SK-N-SH treated with all-trans-retinoic acid at 6 μM for 48 hours (cell line): ENCODE results near the gene C5AR2.

ENCODE experiments used
- ATAC-seq: fragments of 200-7000 bp; cut with Tn5 transposase; 3 replicates; pipeline ENCODE4 v1.9.1; 2020; ENCODE audit warnings: mild to moderate bottlenecking, moderate library complexity
- ARNTL ChIP-seq: fragments of 450-650 bp; formaldehyde crosslinking; IDR thresholded peaks from 2 replicates; pipeline ENCODE4 v1.5.0; 2020; ENCODE audit warnings: low read depth, mild to moderate bottlenecking, moderate library complexity, borderline replicate concordance
- BACH2 ChIP-seq: fragments of 250-450 bp; sonication (Bioruptor Pico); IDR thresholded peaks from 2 replicates; pipeline ENCODE4 v1.9.0; 2021; ENCODE audit warnings: mild to moderate bottlenecking, borderline replicate concordance
- CSDC2 ChIP-seq: fragments of 250-450 bp; sonication (Bioruptor Pico); IDR thresholded peaks from 2 replicates; pipeline ENCODE4 v1.5.0; 2020; ENCODE audit warnings: mild to moderate bottlenecking, moderate library complexity
- CSRNP3 ChIP-seq: fragments of 250-450 bp; sonication (Bioruptor Pico); IDR thresholded peaks from 2 replicates; pipeline ENCODE4 v1.5.1; 2021; ENCODE audit warnings: mild to moderate bottlenecking, moderate library complexity
- ESRRG ChIP-seq: fragments of 250-450 bp; sonication (Bioruptor Pico); IDR thresholded peaks from 2 replicates; pipeline ENCODE4 v1.6.1; 2021; ENCODE audit warnings: mild to moderate bottlenecking
- ISL1 ChIP-seq: fragments of 250-450 bp; sonication (Bioruptor Pico); IDR thresholded peaks from 2 replicates; pipeline ENCODE4 v2.1.2; 2022; ENCODE audit warnings: mild to moderate bottlenecking, moderate library complexity
- POU6F1 ChIP-seq: fragments of 250-450 bp; sonication (Bioruptor Pico); IDR thresholded peaks from 2 replicates; pipeline ENCODE4 v1.8.0; 2021; ENCODE audit warnings: low read depth, mild to moderate bottlenecking, moderate library complexity, borderline replicate concordance
- PPARA ChIP-seq: fragments of 250-450 bp; sonication (Bioruptor Pico); IDR thresholded peaks from 2 replicates; pipeline ENCODE4 v1.5.0; 2020; ENCODE audit warnings: mild to moderate bottlenecking, borderline replicate concordance
- RARB ChIP-seq: fragments of 250-450 bp; sonication (Bioruptor Pico); IDR thresholded peaks from 2 replicates; pipeline ENCODE4 v1.8.0; 2021; ENCODE audit warnings: mild to moderate bottlenecking, moderate library complexity
- SNAI2 ChIP-seq: fragments of 250-450 bp; sonication (Bioruptor Pico); IDR thresholded peaks from 2 replicates; pipeline ENCODE4 v1.5.0; 2020; ENCODE audit warnings: mild to moderate bottlenecking, moderate library complexity
- TCF4 ChIP-seq: fragments of 250-450 bp; sonication (Bioruptor Pico); IDR thresholded peaks from 2 replicates; pipeline ENCODE4 v1.8.0; 2021; ENCODE audit warnings: mild to moderate bottlenecking, moderate library complexity, borderline replicate concordance
- TOX ChIP-seq: fragments of 250-450 bp; sonication (Bioruptor Pico); IDR thresholded peaks from 2 replicates; pipeline ENCODE4 v1.8.0; 2021; ENCODE audit warnings: mild to moderate bottlenecking, moderate library complexity, borderline replicate concordance
- ZC3H10 ChIP-seq: fragments of 250-450 bp; sonication (Bioruptor Pico); IDR thresholded peaks from 2 replicates; pipeline ENCODE4 v1.5.1; 2021; ENCODE audit warnings: mild to moderate bottlenecking, moderate library complexity
- ZFP3 ChIP-seq: fragments of 250-450 bp; sonication (Bioruptor Pico); IDR thresholded peaks from 2 replicates; pipeline ENCODE4 v1.5.0; 2020; ENCODE audit warnings: mild to moderate bottlenecking, moderate library complexity
- ZFP30 ChIP-seq: fragments of 450-650 bp; formaldehyde crosslinking; IDR thresholded peaks from 2 replicates; pipeline ENCODE4 v1.5.0; 2022; ENCODE audit warnings: mild to moderate bottlenecking, moderate library complexity
- ZNF565 ChIP-seq: fragments of 450-650 bp; formaldehyde crosslinking; conservative IDR thresholded peaks from 2 replicates; pipeline ENCODE4 v1.5.0; 2020; ENCODE audit warnings: low read depth, mild to moderate bottlenecking, moderate library complexity
- ZNF70 ChIP-seq: fragments of 450-650 bp; formaldehyde crosslinking; IDR thresholded peaks from 2 replicates; pipeline ENCODE4 v1.5.0; 2020; ENCODE audit warnings: mild to moderate bottlenecking, moderate library complexity
- ZNF8 ChIP-seq: fragments of 450-650 bp; formaldehyde crosslinking; IDR thresholded peaks from 2 replicates; pipeline ENCODE4 v1.5.0; 2020; ENCODE audit warnings: mild to moderate bottlenecking, moderate library complexity
- TF ChIP-seq, protein P1 (sequence below): fragments of 250-450 bp; sonication (Bioruptor Pico); IDR thresholded peaks from 2 replicates; pipeline ENCODE4 v1.5.0; 2020; ENCODE audit warnings: mild to moderate bottlenecking, moderate library complexity
- TF ChIP-seq, protein P2 (sequence below): fragments of 250-450 bp; sonication (Bioruptor Pico); IDR thresholded peaks from 2 replicates; pipeline ENCODE4 v1.8.0; 2020; ENCODE audit warnings: mild to moderate bottlenecking, moderate library complexity, borderline replicate concordance
- TF ChIP-seq, protein P3 (sequence below): fragments of 250-450 bp; sonication (Bioruptor Pico); IDR thresholded peaks from 2 replicates; pipeline ENCODE4 v1.5.1; 2020; ENCODE audit warnings: low read depth, mild to moderate bottlenecking, moderate library complexity

C5AR2 gene

GRCh38 chr19:47321630-47322029 is 10.3 kb upstream of the C5AR2 start (continued):
- TF ChIP-seq CSRNP3 (CRISPR knock-in tag) (no peak), POU6F1 (CRISPR knock-in tag) (no peak), ISL1 (CRISPR knock-in tag) (no peak), ZNF565 (CRISPR knock-in tag) (no peak), ZFP30 (no peak), ARNTL (CRISPR knock-in tag) (no peak)

DNA sequence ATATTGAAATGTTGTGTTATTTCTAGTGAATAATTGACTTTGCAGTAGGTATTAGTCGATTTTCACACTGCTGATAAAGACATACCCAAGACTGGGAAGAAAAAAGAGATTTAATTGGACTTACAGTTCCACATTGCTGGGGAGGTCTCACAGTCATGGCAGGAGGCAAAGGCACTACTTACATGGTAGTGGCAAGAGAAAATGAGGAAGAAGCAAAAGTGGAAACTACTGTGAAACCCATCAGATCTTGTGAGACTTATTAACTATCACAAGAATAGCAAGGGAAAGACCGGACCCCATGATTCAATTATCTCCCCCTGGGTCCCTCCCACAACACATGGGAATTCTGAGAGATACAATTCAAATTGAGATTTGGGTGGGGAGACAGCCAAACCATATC is 9.9 kb upstream of the C5AR2 start:
- TF ChIP-seq RARB (CRISPR knock-in tag) (no peak), ESRRG (CRISPR knock-in tag) (no peak), ZNF70 (CRISPR knock-in tag) (no peak), ZC3H10 (CRISPR knock-in tag) (no peak), ZNF8 (CRISPR knock-in tag) (no peak), CSRNP3 (CRISPR knock-in tag) (no peak), ZFP30 (no peak), TOX (CRISPR knock-in tag) (no peak), CSDC2 (no peak), PPARA (CRISPR knock-in tag) (no peak), SNAI2 (no peak)
- TF ChIP-seq, protein P1, sequence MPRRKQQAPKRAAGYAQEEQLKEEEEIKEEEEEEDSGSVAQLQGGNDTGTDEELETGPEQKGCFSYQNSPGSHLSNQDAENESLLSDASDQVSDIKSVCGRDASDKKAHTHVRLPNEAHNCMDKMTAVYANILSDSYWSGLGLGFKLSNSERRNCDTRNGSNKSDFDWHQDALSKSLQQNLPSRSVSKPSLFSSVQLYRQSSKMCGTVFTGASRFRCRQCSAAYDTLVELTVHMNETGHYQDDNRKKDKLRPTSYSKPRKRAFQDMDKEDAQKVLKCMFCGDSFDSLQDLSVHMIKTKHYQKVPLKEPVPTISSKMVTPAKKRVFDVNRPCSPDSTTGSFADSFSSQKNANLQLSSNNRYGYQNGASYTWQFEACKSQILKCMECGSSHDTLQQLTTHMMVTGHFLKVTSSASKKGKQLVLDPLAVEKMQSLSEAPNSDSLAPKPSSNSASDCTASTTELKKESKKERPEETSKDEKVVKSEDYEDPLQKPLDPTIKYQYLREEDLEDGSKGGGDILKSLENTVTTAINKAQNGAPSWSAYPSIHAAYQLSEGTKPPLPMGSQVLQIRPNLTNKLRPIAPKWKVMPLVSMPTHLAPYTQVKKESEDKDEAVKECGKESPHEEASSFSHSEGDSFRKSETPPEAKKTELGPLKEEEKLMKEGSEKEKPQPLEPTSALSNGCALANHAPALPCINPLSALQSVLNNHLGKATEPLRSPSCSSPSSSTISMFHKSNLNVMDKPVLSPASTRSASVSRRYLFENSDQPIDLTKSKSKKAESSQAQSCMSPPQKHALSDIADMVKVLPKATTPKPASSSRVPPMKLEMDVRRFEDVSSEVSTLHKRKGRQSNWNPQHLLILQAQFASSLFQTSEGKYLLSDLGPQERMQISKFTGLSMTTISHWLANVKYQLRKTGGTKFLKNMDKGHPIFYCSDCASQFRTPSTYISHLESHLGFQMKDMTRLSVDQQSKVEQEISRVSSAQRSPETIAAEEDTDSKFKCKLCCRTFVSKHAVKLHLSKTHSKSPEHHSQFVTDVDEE (CRISPR knock-in tag): no peak
- TF ChIP-seq, protein P2, sequence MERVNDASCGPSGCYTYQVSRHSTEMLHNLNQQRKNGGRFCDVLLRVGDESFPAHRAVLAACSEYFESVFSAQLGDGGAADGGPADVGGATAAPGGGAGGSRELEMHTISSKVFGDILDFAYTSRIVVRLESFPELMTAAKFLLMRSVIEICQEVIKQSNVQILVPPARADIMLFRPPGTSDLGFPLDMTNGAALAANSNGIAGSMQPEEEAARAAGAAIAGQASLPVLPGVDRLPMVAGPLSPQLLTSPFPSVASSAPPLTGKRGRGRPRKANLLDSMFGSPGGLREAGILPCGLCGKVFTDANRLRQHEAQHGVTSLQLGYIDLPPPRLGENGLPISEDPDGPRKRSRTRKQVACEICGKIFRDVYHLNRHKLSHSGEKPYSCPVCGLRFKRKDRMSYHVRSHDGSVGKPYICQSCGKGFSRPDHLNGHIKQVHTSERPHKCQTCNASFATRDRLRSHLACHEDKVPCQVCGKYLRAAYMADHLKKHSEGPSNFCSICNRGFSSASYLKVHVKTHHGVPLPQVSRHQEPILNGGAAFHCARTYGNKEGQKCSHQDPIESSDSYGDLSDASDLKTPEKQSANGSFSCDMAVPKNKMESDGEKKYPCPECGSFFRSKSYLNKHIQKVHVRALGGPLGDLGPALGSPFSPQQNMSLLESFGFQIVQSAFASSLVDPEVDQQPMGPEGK (CRISPR knock-in tag): no peak
- TF ChIP-seq, all 23 proteins: peak for 0
- no peak for ATAC-seq

DNA sequence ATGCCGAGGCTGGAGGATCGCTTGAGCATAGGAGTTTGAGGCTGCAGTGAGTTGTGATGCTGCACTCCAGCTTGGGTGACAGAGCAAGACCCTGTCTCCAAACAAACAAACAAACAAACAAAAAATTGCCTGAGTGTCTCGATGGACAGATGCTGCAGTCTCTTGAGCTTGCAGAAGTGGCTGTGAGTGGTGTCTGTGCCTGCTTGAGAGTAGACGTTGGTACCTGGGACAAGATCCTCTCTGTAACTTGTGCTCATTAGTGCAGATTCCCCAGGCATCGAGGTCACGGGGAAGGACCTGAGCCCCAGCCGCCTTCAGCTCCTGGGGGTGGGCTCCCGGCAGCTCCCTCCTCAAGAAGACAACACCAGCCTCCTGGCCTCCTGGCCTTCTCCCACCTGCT is 8.6 kb upstream of the C5AR2 start:
- no peak for ATAC-seq
- TF ChIP-seq ESRRG (CRISPR knock-in tag) (no peak), TCF4 (no peak), BACH2 (CRISPR knock-in tag) (no peak), SNAI2 (no peak), ISL1 (CRISPR knock-in tag) (no peak), ARNTL (CRISPR knock-in tag) (no peak), ZNF70 (CRISPR knock-in tag) (no peak), ZFP3 (CRISPR knock-in tag) (no peak), CSDC2 (no peak), ZFP30 (no peak), TOX (CRISPR knock-in tag) (no peak)
- TF ChIP-seq, protein P3, sequence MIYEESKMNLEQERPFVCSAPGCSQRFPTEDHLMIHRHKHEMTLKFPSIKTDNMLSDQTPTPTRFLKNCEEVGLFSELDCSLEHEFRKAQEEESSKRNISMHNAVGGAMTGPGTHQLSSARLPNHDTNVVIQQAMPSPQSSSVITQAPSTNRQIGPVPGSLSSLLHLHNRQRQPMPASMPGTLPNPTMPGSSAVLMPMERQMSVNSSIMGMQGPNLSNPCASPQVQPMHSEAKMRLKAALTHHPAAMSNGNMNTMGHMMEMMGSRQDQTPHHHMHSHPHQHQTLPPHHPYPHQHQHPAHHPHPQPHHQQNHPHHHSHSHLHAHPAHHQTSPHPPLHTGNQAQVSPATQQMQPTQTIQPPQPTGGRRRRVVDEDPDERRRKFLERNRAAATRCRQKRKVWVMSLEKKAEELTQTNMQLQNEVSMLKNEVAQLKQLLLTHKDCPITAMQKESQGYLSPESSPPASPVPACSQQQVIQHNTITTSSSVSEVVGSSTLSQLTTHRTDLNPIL (CRISPR knock-in tag): no peak
- TF ChIP-seq, protein P1 (CRISPR knock-in tag): no peak
- TF ChIP-seq, protein P2 (CRISPR knock-in tag): no peak
